Activated naive CD8-positive, alpha-beta T cell treated with anti-CD3 and anti-CD28 coated beads, Interleukin-2, amount 50 U/mL, for 24 hours (primary cell): ENCODE results near the gene GINS3.
"Not testable (repeated sequence)": the region's sequence is repeated elsewhere in the genome, so short reads cannot be mapped to it uniquely, and the experiment has no call there.

ENCODE experiments used
- ATAC-seq: fragments of 150-1000 bp; cut with Tn5 transposase; one replicate; pipeline ENCODE4 v1.10.0; 2021
- DNase-seq: peaks from one replicate; pipeline ENCODE4 v3.0.0; 2021
- H3K27ac Mint-ChIP-seq: one replicate; pipeline ENCODE4 v1.8.0; 2021; ENCODE audit warnings: mild to moderate bottlenecking, mixed read lengths
- H3K27me3 Mint-ChIP-seq: one replicate; pipeline ENCODE4 v1.8.0; 2021; ENCODE audit warnings: mixed read lengths
- H3K36me3 Mint-ChIP-seq: one replicate; pipeline ENCODE4 v1.8.0; 2021; ENCODE audit warnings: low read depth, mixed read lengths
- H3K4me1 Mint-ChIP-seq: one replicate; pipeline ENCODE4 v1.8.0; 2021; ENCODE audit warnings: mixed read lengths
- H3K4me3 Mint-ChIP-seq: one replicate; pipeline ENCODE4 v1.8.0; 2021; ENCODE audit warnings: mild to moderate bottlenecking, moderate library complexity, mixed read lengths
- H3K9me3 Mint-ChIP-seq: one replicate; pipeline ENCODE4 v1.8.0; 2021; ENCODE audit warnings: mixed read lengths

The GINS3 gene

GRCh38 chr16:58375386-58375785 is 16.9 kb upstream of the GINS3 start:
- H3K4me3 Mint-ChIP-seq = no peak overlapping the region
- peaks cover 6% of the 10 kb centered on the region for H3K9me3 Mint-ChIP-seq
- H3K27me3 Mint-ChIP-seq = peaks cover 10% of the 10 kb centered on the region
- no peak for ATAC-seq
- no peaks in the 10 kb centered on the region for H3K36me3 Mint-ChIP-seq
- no peak for DNase-seq
- no peaks in the 10 kb centered on the region for H3K4me1 Mint-ChIP-seq
- no peak overlapping the region for H3K27ac Mint-ChIP-seq

GRCh38 chr16:58377932-58378331 is 14.3 kb upstream of the GINS3 start:
- no peaks in the 10 kb centered on the region for H3K36me3 Mint-ChIP-seq
- ATAC-seq = no peak

GRCh38 chr16:58378401-58378800 is 13.9 kb upstream of the GINS3 start:
- DNase-seq (no peak), ATAC-seq (no peak)
- H3K4me1 Mint-ChIP-seq = no peaks in the 10 kb centered on the region

More at GRCh38 chr16:58377932-58378331, 14.3 kb upstream of the GINS3 start:
- DNase-seq = no peak
- Mint-ChIP-seq H3K4me1 (no peaks in the 10 kb centered on the region), H3K9me3 (no peaks in the 10 kb centered on the region), H3K4me3 (no peak overlapping the region), H3K27ac (no peak overlapping the region), H3K27me3 (peaks cover 9% of the 10 kb centered on the region)

GRCh38 chr16:58379736-58380135 is 12.5 kb upstream of the GINS3 start:
- no peaks in the 10 kb centered on the region for H3K36me3 Mint-ChIP-seq
- ATAC-seq = no peak
- no peak overlapping the region for H3K27ac Mint-ChIP-seq
- no peak overlapping the region for H3K4me3 Mint-ChIP-seq
- H3K9me3 Mint-ChIP-seq = no peaks in the 10 kb centered on the region
- no peak for DNase-seq
- no peaks in the 10 kb centered on the region for H3K4me1 Mint-ChIP-seq
- H3K27me3 Mint-ChIP-seq = peaks cover 10% of the 10 kb centered on the region

More at GRCh38 chr16:58378401-58378800, 13.9 kb upstream of the GINS3 start:
- no peak overlapping the region for H3K27ac Mint-ChIP-seq
- H3K4me3 Mint-ChIP-seq = no peak overlapping the region
- H3K27me3 Mint-ChIP-seq = peaks cover 7% of the 10 kb centered on the region
- H3K9me3 Mint-ChIP-seq = no peaks in the 10 kb centered on the region
- H3K36me3 Mint-ChIP-seq = no peaks in the 10 kb centered on the region

GRCh38 chr16:58381661-58382060 is 10.6 kb upstream of the GINS3 start:
- no peaks in the 10 kb centered on the region for H3K9me3 Mint-ChIP-seq
- peaks cover 10% of the 10 kb centered on the region for H3K27me3 Mint-ChIP-seq
- H3K36me3 Mint-ChIP-seq = no peaks in the 10 kb centered on the region
- ATAC-seq (no peak), DNase-seq (no peak)
- no peaks in the 10 kb centered on the region for H3K4me1 Mint-ChIP-seq
- H3K27ac Mint-ChIP-seq = no peak overlapping the region
- H3K4me3 Mint-ChIP-seq = no peak overlapping the region

GRCh38 chr16:58384437-58385055 is 7.7 kb upstream of the GINS3 start:
- Mint-ChIP-seq H3K27ac (no peak overlapping the region), H3K27me3 (peaks cover 10% of the 10 kb centered on the region), H3K9me3 (no peaks in the 10 kb centered on the region), H3K4me1 (no peaks in the 10 kb centered on the region), H3K36me3 (no peaks in the 10 kb centered on the region), H3K4me3 (no peak overlapping the region)
- DNase-seq = no peak
- ATAC-seq = no peak

- no peaks in the 10 kb centered on the region for H3K4me1 Mint-ChIP-seq
Measured at GRCh38 chr16:58385218-58385773, 7.0 kb upstream of the GINS3 start.

GRCh38 chr16:58389724-58390123 is 2.5 kb upstream of the GINS3 start:
- H3K27me3 Mint-ChIP-seq = no peaks in the 10 kb centered on the region
- peaks cover 9% of the 10 kb centered on the region for H3K36me3 Mint-ChIP-seq
- no peak overlapping the region for H3K27ac Mint-ChIP-seq
- peaks cover 23% of the 10 kb centered on the region for H3K4me1 Mint-ChIP-seq
- no peak overlapping the region for H3K4me3 Mint-ChIP-seq
- DNase-seq (no peak), ATAC-seq (no peak)
- no peaks in the 10 kb centered on the region for H3K9me3 Mint-ChIP-seq

More at GRCh38 chr16:58385218-58385773, 7.0 kb upstream of the GINS3 start:
- H3K27me3 Mint-ChIP-seq = peaks cover 10% of the 10 kb centered on the region
- no peak overlapping the region for H3K27ac Mint-ChIP-seq
- no peaks in the 10 kb centered on the region for H3K36me3 Mint-ChIP-seq
- DNase-seq (no peak), ATAC-seq (no peak)
- H3K4me3 Mint-ChIP-seq = no peak overlapping the region
- no peaks in the 10 kb centered on the region for H3K9me3 Mint-ChIP-seq

GRCh38 chr16:58393138-58393504 is 850 bp downstream of the GINS3 start:
- no peak for ATAC-seq
- Mint-ChIP-seq H3K27ac (peak overlapping the region; percentile 99), H3K27me3 (no peaks in the 10 kb centered on the region), H3K4me3 (peak overlapping the region; percentile 100), H3K4me1 (peaks cover 25% of the 10 kb centered on the region), H3K9me3 (no peaks in the 10 kb centered on the region), H3K36me3 (peaks cover 16% of the 10 kb centered on the region)
- no peak for DNase-seq

GRCh38 chr16:58396897-58397296 is 4.6 kb downstream of the GINS3 start:
- Mint-ChIP-seq H3K36me3 (peaks cover 30% of the 10 kb centered on the region), H3K4me1 (peaks cover 24% of the 10 kb centered on the region)
- H3K4me3 Mint-ChIP-seq, H3K27ac Mint-ChIP-seq, H3K27me3 Mint-ChIP-seq, H3K9me3 Mint-ChIP-seq, ATAC-seq, DNase-seq: not testable (repeated sequence)

GRCh38 chr16:58399718-58400633 is 7.7 kb downstream of the GINS3 start:
- no peaks in the 10 kb centered on the region for H3K9me3 Mint-ChIP-seq
- H3K4me1 Mint-ChIP-seq = peaks cover 4% of the 10 kb centered on the region
- peak; percentile 61 for ATAC-seq
- no peak for DNase-seq
- no peak overlapping the region for H3K27ac Mint-ChIP-seq
- peaks cover 38% of the 10 kb centered on the region for H3K36me3 Mint-ChIP-seq
- no peaks in the 10 kb centered on the region for H3K27me3 Mint-ChIP-seq
- H3K4me3 Mint-ChIP-seq = no peak overlapping the region

GRCh38 chr16:58401305-58401704 is 9.0 kb downstream of the GINS3 start:
- not testable (repeated sequence) for H3K9me3 Mint-ChIP-seq, H3K27ac Mint-ChIP-seq, DNase-seq, H3K4me3 Mint-ChIP-seq, H3K4me1 Mint-ChIP-seq, H3K27me3 Mint-ChIP-seq, ATAC-seq
- H3K36me3 Mint-ChIP-seq = peaks cover 35% of the 10 kb centered on the region

- no peak for ATAC-seq
- H3K36me3 Mint-ChIP-seq = peaks cover 35% of the 10 kb centered on the region
- H3K27me3 Mint-ChIP-seq = no peaks in the 10 kb centered on the region
- no peak for DNase-seq
- no peak overlapping the region for H3K27ac Mint-ChIP-seq
- H3K4me3 Mint-ChIP-seq = no peak overlapping the region
- no peaks in the 10 kb centered on the region for H3K9me3 Mint-ChIP-seq
- peaks cover 3% of the 10 kb centered on the region for H3K4me1 Mint-ChIP-seq
Measured at GRCh38 chr16:58402796-58403195, 10.5 kb downstream of the GINS3 start.

GRCh38 chr16:58409316-58409973 is 17.2 kb downstream of the GINS3 start:
- no peak overlapping the region for H3K27ac Mint-ChIP-seq
- peaks cover 4% of the 10 kb centered on the region for H3K36me3 Mint-ChIP-seq
- H3K27me3 Mint-ChIP-seq = no peaks in the 10 kb centered on the region
- H3K4me3 Mint-ChIP-seq = no peak overlapping the region
- no peaks in the 10 kb centered on the region for H3K9me3 Mint-ChIP-seq
- no peak for DNase-seq
- no peak for ATAC-seq
- no peaks in the 10 kb centered on the region for H3K4me1 Mint-ChIP-seq
